ENCODE data around the gene FRY. TPM values are rescaled to one million over a fixed set of nuclear protein-coding genes. Genes with fewer than 3 reads are reported as not detected.

Gene FRY
- total RNA-seq, 5 donors from 2014 or later (not counting 1 experiment from before 2014, with no cell fraction given): 11.5 to 35.3 (median 15.2) TPM

GRCh38 chr13:32257649-32258048 lies 226.1 kb downstream of the FRY start:
- Mint-ChIP-seq H3K4me3 (no peak overlapping the region), H3K9me3 (no peaks in the 10 kb centered on the region), H3K27me3 (no peaks in the 10 kb centered on the region), H3K36me3 (peaks cover 9% of the 10 kb centered on the region), H3K27ac (no peak overlapping the region), H3K4me1 (no peaks in the 10 kb centered on the region)
- no peak overlapping the region for H3K27ac ChIP-seq (ENCODE audit: low read length)
- ATAC-seq (replicated peaks in 1 of 4) (no peak), DNase-seq (no peak)
- CTCF ChIA-PET: no interaction called here
- POLR2A ChIA-PET: interaction anchor here in 1 of 2 donors (0.6 kb wide), 1 partner anchor 10 kb away, joined by 3 read pairs; no protein-coding TSS in a partner anchor
- no peaks in the 10 kb centered on the region for H3K36me3 ChIP-seq (ENCODE audit: control insufficient read depth in 2 of 2, extremely low read depth in 1 of 2, insufficient read depth in 1 of 2, low read length in 1 of 2)
- H3K27me3 ChIP-seq (replicated peaks in 1 of 2; ENCODE audit: control insufficient read depth in 2 of 2, extremely low read depth in 1 of 2, insufficient read depth in 2 of 2, low read length in 1 of 2): no peaks in the 10 kb centered on the region
- no peak overlapping the region for H3K4me3 ChIP-seq (ENCODE audit: control insufficient read depth in 1 of 2, extremely low read depth in 1 of 2, low read length in 1 of 2)
- H3K4me1 ChIP-seq (ENCODE audit: control insufficient read depth in 1 of 2, extremely low read depth in 1 of 2, insufficient read depth in 2 of 2, low read length in 2 of 2): no peaks in the 10 kb centered on the region
- no peaks in the 10 kb centered on the region for H3K9me3 ChIP-seq

- Histone ChIP-seq H3K4me1 (ENCODE audit: control insufficient read depth in 1 of 2, extremely low read depth in 1 of 2, insufficient read depth in 2 of 2, low read length in 2 of 2) (no peaks in the 10 kb centered on the region), H3K36me3 (ENCODE audit: control insufficient read depth in 2 of 2, extremely low read depth in 1 of 2, insufficient read depth in 1 of 2, low read length in 1 of 2) (no peaks in the 10 kb centered on the region), H3K27me3 (replicated peaks in 1 of 2; ENCODE audit: control insufficient read depth in 2 of 2, extremely low read depth in 1 of 2, insufficient read depth in 2 of 2, low read length in 1 of 2) (no peaks in the 10 kb centered on the region), H3K4me3 (ENCODE audit: control insufficient read depth in 1 of 2, extremely low read depth in 1 of 2, low read length in 1 of 2) (no peak overlapping the region), H3K9me3 (no peaks in the 10 kb centered on the region), H3K27ac (ENCODE audit: low read length) (no peak overlapping the region)
- 100% methylated on average over 1 of the region's 1 CpG for WGBS (ENCODE audit: insufficient coverage)
- no peak for ATAC-seq (replicated peaks in 1 of 4)
- no peaks in the 10 kb centered on the region for H3K9me3 Mint-ChIP-seq
- ChIA-PET POLR2A (no interaction called here), CTCF (no interaction called here)
- H3K27ac Mint-ChIP-seq: no peak overlapping the region
- H3K27me3 Mint-ChIP-seq: no peaks in the 10 kb centered on the region
- no peak for DNase-seq
- no peaks in the 10 kb centered on the region for H3K4me1 Mint-ChIP-seq
- no peak overlapping the region for H3K4me3 Mint-ChIP-seq
- H3K36me3 Mint-ChIP-seq: peaks cover 9% of the 10 kb centered on the region
Measured at GRCh38 chr13:32259116-32259515, 227.5 kb downstream of the FRY start.

- ATAC-seq (replicated peaks in 1 of 4) (no peak), DNase-seq (no peak)
- no peaks in the 10 kb centered on the region for H3K36me3 ChIP-seq (ENCODE audit: control insufficient read depth in 2 of 2, extremely low read depth in 1 of 2, insufficient read depth in 1 of 2, low read length in 1 of 2)
- ChIA-PET CTCF (interaction anchor here in 1 of 2 donors (0.9 kb wide), 1 partner anchor 21 kb away, joined by 3 read pairs; no protein-coding TSS in a partner anchor), POLR2A (interaction anchor here in 1 of 2 donors (0.7 kb wide), 1 partner anchor 41 kb away, joined by 3 read pairs; no protein-coding TSS in a partner anchor)
- no peaks in the 10 kb centered on the region for H3K4me1 ChIP-seq (ENCODE audit: control insufficient read depth in 1 of 2, extremely low read depth in 1 of 2, insufficient read depth in 2 of 2, low read length in 2 of 2)
- peaks cover 9% of the 10 kb centered on the region for H3K36me3 Mint-ChIP-seq
- H3K27me3 ChIP-seq (replicated peaks in 1 of 2; ENCODE audit: control insufficient read depth in 2 of 2, extremely low read depth in 1 of 2, insufficient read depth in 2 of 2, low read length in 1 of 2): no peaks in the 10 kb centered on the region
- H3K27ac Mint-ChIP-seq: no peak overlapping the region
- H3K4me3 ChIP-seq (ENCODE audit: control insufficient read depth in 1 of 2, extremely low read depth in 1 of 2, low read length in 1 of 2): no peak overlapping the region
- 87% methylated on average over 7 of the region's 9 CpGs for WGBS (ENCODE audit: insufficient coverage)
- no peaks in the 10 kb centered on the region for H3K9me3 Mint-ChIP-seq
- H3K27ac ChIP-seq (ENCODE audit: low read length): no peak overlapping the region
- H3K27me3 Mint-ChIP-seq: no peaks in the 10 kb centered on the region
- H3K4me3 Mint-ChIP-seq: no peak overlapping the region
- H3K4me1 Mint-ChIP-seq: no peaks in the 10 kb centered on the region
- no peaks in the 10 kb centered on the region for H3K9me3 ChIP-seq
Measured at GRCh38 chr13:32261567-32261966, 230.0 kb downstream of the FRY start.

GRCh38 chr13:32262165-32262564 lies 230.6 kb downstream of the FRY start:
- no peak for ATAC-seq (replicated peaks in 1 of 4)
- H3K36me3 Mint-ChIP-seq: peaks cover 9% of the 10 kb centered on the region

GRCh38 chr13:32262619-32263018 lies 231.0 kb downstream of the FRY start:
- POLR2A ChIA-PET: no interaction called here
- no CpG with 5 or more reads among the region's 1 CpG for WGBS (ENCODE audit: insufficient coverage)

More at GRCh38 chr13:32262165-32262564, 230.6 kb downstream of the FRY start:
- CTCF ChIA-PET: interaction anchor here in 1 of 2 donors (0.9 kb wide), 1 partner anchor 20 kb away, joined by 3 read pairs; no protein-coding TSS in a partner anchor
- no peaks in the 10 kb centered on the region for H3K27me3 ChIP-seq (replicated peaks in 1 of 2; ENCODE audit: control insufficient read depth in 2 of 2, extremely low read depth in 1 of 2, insufficient read depth in 2 of 2, low read length in 1 of 2)
- H3K9me3 ChIP-seq: no peaks in the 10 kb centered on the region
- Mint-ChIP-seq H3K27me3 (no peaks in the 10 kb centered on the region), H3K27ac (no peak overlapping the region), H3K4me1 (no peaks in the 10 kb centered on the region), H3K9me3 (no peaks in the 10 kb centered on the region), H3K4me3 (no peak overlapping the region)
- H3K4me1 ChIP-seq (ENCODE audit: control insufficient read depth in 1 of 2, extremely low read depth in 1 of 2, insufficient read depth in 2 of 2, low read length in 2 of 2): no peaks in the 10 kb centered on the region
- POLR2A ChIA-PET: no interaction called here
- WGBS (ENCODE audit: insufficient coverage): no CpG with 5 or more reads among the region's 3 CpGs
- H3K4me3 ChIP-seq (ENCODE audit: control insufficient read depth in 1 of 2, extremely low read depth in 1 of 2, low read length in 1 of 2): no peak overlapping the region
- no peak overlapping the region for H3K27ac ChIP-seq (ENCODE audit: low read length)
- DNase-seq: no peak
- no peaks in the 10 kb centered on the region for H3K36me3 ChIP-seq (ENCODE audit: control insufficient read depth in 2 of 2, extremely low read depth in 1 of 2, insufficient read depth in 1 of 2, low read length in 1 of 2)

GRCh38 chr13:32264407-32264806 lies 232.8 kb downstream of the FRY start:
- DNase-seq (no peak), ATAC-seq (replicated peaks in 1 of 4) (no peak)
- Mint-ChIP-seq H3K4me3 (no peak overlapping the region), H3K27ac (no peak overlapping the region), H3K27me3 (no peaks in the 10 kb centered on the region), H3K36me3 (peaks cover 4% of the 10 kb centered on the region), H3K9me3 (no peaks in the 10 kb centered on the region), H3K4me1 (no peaks in the 10 kb centered on the region)
- H3K4me3 ChIP-seq (ENCODE audit: control insufficient read depth in 1 of 2, extremely low read depth in 1 of 2, low read length in 1 of 2): no peak overlapping the region
- H3K9me3 ChIP-seq: no peaks in the 10 kb centered on the region
- H3K4me1 ChIP-seq (ENCODE audit: control insufficient read depth in 1 of 2, extremely low read depth in 1 of 2, insufficient read depth in 2 of 2, low read length in 2 of 2): no peaks in the 10 kb centered on the region
- no peaks in the 10 kb centered on the region for H3K27me3 ChIP-seq (replicated peaks in 1 of 2; ENCODE audit: control insufficient read depth in 2 of 2, extremely low read depth in 1 of 2, insufficient read depth in 2 of 2, low read length in 1 of 2)
- CTCF ChIA-PET: interaction anchor here (0.6 to 0.7 kb wide), 2 partner anchors 43 to 134 kb away, joined by 3 to 5 read pairs; no protein-coding TSS in a partner anchor
- H3K27ac ChIP-seq (ENCODE audit: low read length): no peak overlapping the region
- POLR2A ChIA-PET: no interaction called here
- no peaks in the 10 kb centered on the region for H3K36me3 ChIP-seq (ENCODE audit: control insufficient read depth in 2 of 2, extremely low read depth in 1 of 2, insufficient read depth in 1 of 2, low read length in 1 of 2)

More at GRCh38 chr13:32262619-32263018, 231.0 kb downstream of the FRY start:
- no peaks in the 10 kb centered on the region for H3K27me3 Mint-ChIP-seq
- Histone ChIP-seq H3K27ac (ENCODE audit: low read length) (no peak overlapping the region), H3K4me1 (ENCODE audit: control insufficient read depth in 1 of 2, extremely low read depth in 1 of 2, insufficient read depth in 2 of 2, low read length in 2 of 2) (no peaks in the 10 kb centered on the region), H3K4me3 (ENCODE audit: control insufficient read depth in 1 of 2, extremely low read depth in 1 of 2, low read length in 1 of 2) (no peak overlapping the region), H3K27me3 (replicated peaks in 1 of 2; ENCODE audit: control insufficient read depth in 2 of 2, extremely low read depth in 1 of 2, insufficient read depth in 2 of 2, low read length in 1 of 2) (no peaks in the 10 kb centered on the region), H3K36me3 (ENCODE audit: control insufficient read depth in 2 of 2, extremely low read depth in 1 of 2, insufficient read depth in 1 of 2, low read length in 1 of 2) (no peaks in the 10 kb centered on the region), H3K9me3 (no peaks in the 10 kb centered on the region)
- peaks cover 8% of the 10 kb centered on the region for H3K36me3 Mint-ChIP-seq
- H3K27ac Mint-ChIP-seq: no peak overlapping the region
- CTCF ChIA-PET: interaction anchor here in 1 of 2 donors (0.9 kb wide), 1 partner anchor 20 kb away, joined by 3 read pairs; no protein-coding TSS in a partner anchor
- H3K9me3 Mint-ChIP-seq: no peaks in the 10 kb centered on the region
- no peak for DNase-seq
- H3K4me3 Mint-ChIP-seq: no peak overlapping the region
- no peak for ATAC-seq (replicated peaks in 1 of 4)
- no peaks in the 10 kb centered on the region for H3K4me1 Mint-ChIP-seq

- Mint-ChIP-seq H3K4me1 (no peaks in the 10 kb centered on the region), H3K9me3 (no peaks in the 10 kb centered on the region), H3K36me3 (no peaks in the 10 kb centered on the region), H3K27me3 (no peaks in the 10 kb centered on the region), H3K27ac (no peak overlapping the region), H3K4me3 (no peak overlapping the region)
- Histone ChIP-seq H3K9me3 (no peaks in the 10 kb centered on the region), H3K27ac (ENCODE audit: low read length) (no peak overlapping the region), H3K36me3 (ENCODE audit: control insufficient read depth in 2 of 2, extremely low read depth in 1 of 2, insufficient read depth in 1 of 2, low read length in 1 of 2) (no peaks in the 10 kb centered on the region), H3K27me3 (replicated peaks in 1 of 2; ENCODE audit: control insufficient read depth in 2 of 2, extremely low read depth in 1 of 2, insufficient read depth in 2 of 2, low read length in 1 of 2) (no peaks in the 10 kb centered on the region), H3K4me1 (ENCODE audit: control insufficient read depth in 1 of 2, extremely low read depth in 1 of 2, insufficient read depth in 2 of 2, low read length in 2 of 2) (no peaks in the 10 kb centered on the region), H3K4me3 (ENCODE audit: control insufficient read depth in 1 of 2, extremely low read depth in 1 of 2, low read length in 1 of 2) (no peak overlapping the region)
- ATAC-seq (replicated peaks in 1 of 4) (no peak), DNase-seq (no peak)
- WGBS (ENCODE audit: insufficient coverage): 67% methylated on average over 1 of the region's 2 CpGs
- ChIA-PET POLR2A (interaction anchor here in 1 of 2 donors (0.7 kb wide), 1 partner anchor 892 kb away, joined by 4 read pairs; no protein-coding TSS in a partner anchor), CTCF (interaction anchor here in 1 of 2 donors (0.6 kb wide), 1 partner anchor 355 kb away, joined by 3 read pairs; no protein-coding TSS in a partner anchor)
Measured at GRCh38 chr13:32265726-32266125, 234.2 kb downstream of the FRY start.
